Panc1 (cell line): Measurements from ENCODE around the gene TLE4. TPM values are rescaled to one million over a fixed set of nuclear protein-coding genes. Genes with fewer than 3 reads are reported as not detected.

Source experiments
- ATAC-seq: fragments of 200-7000 bp; cut with Tn5 transposase; 2 replicates; pipeline ENCODE4 v1.9.1; 2020; ENCODE audit warnings: mild to moderate bottlenecking, moderate library complexity
- BruUV-seq: library from RNA; stranded (reverse); fragments of 400-500 nt; replicated peaks from 2 replicates; lab custom pipeline; 2021; lab: Mats Ljungman, UMichigan
- CTCF ChIA-PET: fragments of 300-600 bp; sonication (Branson Sonifier 250); formaldehyde crosslinking; loops from one replicate; lab custom pipeline; 2022; ENCODE audit warnings: antibody characterized with exemption; lab: Charles Lee
- POLR2A ChIA-PET: fragments of 300-600 bp; sonication (Branson Sonifier 250); formaldehyde crosslinking; loops from one replicate; lab custom pipeline; 2022; ENCODE audit warnings: antibody characterized with exemption; lab: Charles Lee
- DNase-seq: peaks from one replicate; pipeline ENCODE4 v3.0.0-alpha.2; 2010; ENCODE audit warnings: low read depth, low spot score
- H3K27ac ChIP-seq: 2 replicates; pipeline ENCODE4 v1.5.1; 2011; ENCODE audit warnings: mild to moderate bottlenecking, low read length, inconsistent platforms
- H3K27me3 ChIP-seq: fragments of 200-500 bp; sonication (Bioruptor generic); 2 replicates; pipeline ENCODE4 v1.6.0; 2014; ENCODE audit warnings: low read length, inconsistent platforms; ENCODE audit not compliant: control insufficient read depth, insufficient read depth
- H3K36me3 ChIP-seq: fragments of 200-500 bp; sonication (Bioruptor generic); 2 replicates; pipeline ENCODE4 v1.5.1; 2014; ENCODE audit warnings: inconsistent platforms, mild to moderate bottlenecking, low read length, moderate library complexity; ENCODE audit not compliant: control insufficient read depth, insufficient read depth
- H3K4me1 ChIP-seq: 2 replicates; pipeline ENCODE4 v1.5.1; 2011; ENCODE audit warnings: inconsistent platforms, mild to moderate bottlenecking, low read length, moderate library complexity; ENCODE audit not compliant: control insufficient read depth, insufficient read depth
- H3K4me3 ChIP-seq, 2 experiments: 2 replicates each; pipeline ENCODE4 v1.5.1; 2011 to 2012; ENCODE audit warnings: low read depth in 2 of 2, low read length in 2 of 2, mild to moderate bottlenecking in 2 of 2, inconsistent platforms in 1 of 2, moderate library complexity in 1 of 2
- H3K9me3 ChIP-seq: fragments of 200-500 bp; sonication (Bioruptor generic); 2 replicates; pipeline ENCODE4 v1.5.1; 2014; ENCODE audit warnings: low read depth, mild to moderate bottlenecking, inconsistent platforms, low read length, moderate library complexity; ENCODE audit not compliant: control insufficient read depth, insufficient read depth
- POLR2AphosphoS5 ChIP-seq: IDR thresholded peaks from 2 replicates; pipeline ENCODE4 v1.6.1; 2012; ENCODE audit warnings: mild to moderate bottlenecking, low read depth, low read length, moderate library complexity
- REST ChIP-seq, 2 experiments: IDR thresholded peaks; 2 replicates each; pipeline ENCODE4 v1.6.1; 2011 to 2012; ENCODE audit warnings: low read depth in 2 of 2, control low read depth in 1 of 2, low read length in 1 of 2, mild to moderate bottlenecking in 1 of 2, moderate library complexity in 1 of 2; ENCODE audit not compliant: insufficient read depth in 1 of 2
- SIN3A ChIP-seq: IDR thresholded peaks from 2 replicates; pipeline ENCODE4 v1.6.1; 2012; ENCODE audit warnings: low read depth, mild to moderate bottlenecking, low read length, moderate library complexity, borderline replicate concordance; ENCODE audit not compliant: insufficient read depth
- TCF7L2 ChIP-seq: IDR thresholded peaks from 2 replicates; pipeline ENCODE4 v1.6.1; 2011; ENCODE audit warnings: mild to moderate bottlenecking, low read depth, low read length, inconsistent platforms
- in situ Hi-C: cut with HindIII; loops from 2 replicates; pipeline ENCODE4 v1.10.0; 2016; ENCODE audit warnings: low sequenced_read_pairs, low pct_unique_long_range_greater_than_20kb
- intact Hi-C: fragments of 100-400 bp; cut with micrococcal nuclease; formaldehyde crosslinking; loops from one replicate; pipeline ENCODE4 v1.10.0; 2022; ENCODE audit not compliant: unreplicated experiment
- total RNA-seq: library from RNA; stranded (reverse); gene quantifications from one replicate; pipeline ENCODE4 v1.2.1, GENCODE V29; 2021; ENCODE audit not compliant: unreplicated experiment
- TF ChIP-seq, protein P1 (sequence below): fragments of 450-650 bp; IDR thresholded peaks from 2 replicates; pipeline ENCODE4 v1.5.1; 2017; ENCODE audit warnings: mild to moderate bottlenecking

The TLE4 gene
- total RNA-seq, 1 experiment from 2014 or later, result 8.7 TPM

- intact Hi-C loops, result no loop called here
These were observed 123.1 kb downstream of the TLE4 start for GRCh38 chr9:79694676-79695400.

GRCh38 chr9:79695531-79696175 is 123.9 kb downstream of the TLE4 start:
- H3K9me3 ChIP-seq, result no peaks in the 10 kb centered on the region
- ATAC-seq (no peak), DNase-seq (no peak)
- no peaks in the 10 kb centered on the region for H3K36me3 ChIP-seq
- no TSS peak for BruUV-seq
- H3K27ac ChIP-seq, result no peak overlapping the region
- H3K27me3 ChIP-seq, result no peaks in the 10 kb centered on the region
- TF ChIP-seq REST (IDR thresholded peaks at IDR 0.05; ENCODE audit: insufficient read depth in 1 of 2, low read depth in 2 of 2, low read length in 1 of 2), result no peak
- TF ChIP-seq, protein P1, sequence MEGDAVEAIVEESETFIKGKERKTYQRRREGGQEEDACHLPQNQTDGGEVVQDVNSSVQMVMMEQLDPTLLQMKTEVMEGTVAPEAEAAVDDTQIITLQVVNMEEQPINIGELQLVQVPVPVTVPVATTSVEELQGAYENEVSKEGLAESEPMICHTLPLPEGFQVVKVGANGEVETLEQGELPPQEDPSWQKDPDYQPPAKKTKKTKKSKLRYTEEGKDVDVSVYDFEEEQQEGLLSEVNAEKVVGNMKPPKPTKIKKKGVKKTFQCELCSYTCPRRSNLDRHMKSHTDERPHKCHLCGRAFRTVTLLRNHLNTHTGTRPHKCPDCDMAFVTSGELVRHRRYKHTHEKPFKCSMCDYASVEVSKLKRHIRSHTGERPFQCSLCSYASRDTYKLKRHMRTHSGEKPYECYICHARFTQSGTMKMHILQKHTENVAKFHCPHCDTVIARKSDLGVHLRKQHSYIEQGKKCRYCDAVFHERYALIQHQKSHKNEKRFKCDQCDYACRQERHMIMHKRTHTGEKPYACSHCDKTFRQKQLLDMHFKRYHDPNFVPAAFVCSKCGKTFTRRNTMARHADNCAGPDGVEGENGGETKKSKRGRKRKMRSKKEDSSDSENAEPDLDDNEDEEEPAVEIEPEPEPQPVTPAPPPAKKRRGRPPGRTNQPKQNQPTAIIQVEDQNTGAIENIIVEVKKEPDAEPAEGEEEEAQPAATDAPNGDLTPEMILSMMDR, result no peak
- TF ChIP-seq SIN3A, result no peak
- no peak for TF ChIP-seq TCF7L2
- no peak for TF ChIP-seq POLR2AphosphoS5
- no peak overlapping the region for H3K4me3 ChIP-seq
- in situ Hi-C loops, result no loop called here
- intact Hi-C loops, result no loop called here
- no peaks in the 10 kb centered on the region for H3K4me1 ChIP-seq
- ChIA-PET POLR2A (no interaction called here), CTCF (no interaction called here)

More at GRCh38 chr9:79694676-79695400, 123.1 kb downstream of the TLE4 start:
- TF ChIP-seq SIN3A (no peak), TCF7L2 (no peak), REST (IDR thresholded peaks at IDR 0.05; ENCODE audit: insufficient read depth in 1 of 2, low read depth in 2 of 2, low read length in 1 of 2) (no peak), POLR2AphosphoS5 (no peak)
- TF ChIP-seq, protein P1, result no peak
- Histone ChIP-seq H3K27me3 (no peaks in the 10 kb centered on the region), H3K4me1 (no peaks in the 10 kb centered on the region), H3K27ac (no peak overlapping the region), H3K36me3 (no peaks in the 10 kb centered on the region), H3K9me3 (no peaks in the 10 kb centered on the region), H3K4me3 (no peak overlapping the region)
- no peak for ATAC-seq
- no TSS peak for BruUV-seq
- DNase-seq, result no peak
- in situ Hi-C loops, result no loop called here
- POLR2A ChIA-PET, result no interaction called here
- CTCF ChIA-PET, result no interaction called here
